RWPE2 (cell line): ENCODE data around the gene SCRG1.

ENCODE experiments used
- ATAC-seq: fragments of 200-7000 bp; cut with Tn5 transposase; 3 replicates; pipeline ENCODE4 v1.9.1; 2021; ENCODE audit warnings: low read depth
- DNase-seq: peaks from one replicate; pipeline ENCODE4 v3.0.0-alpha.2; 2020; ENCODE audit warnings: low spot score
- H3K27ac ChIP-seq: fragments of 450-650 bp; 2 replicates; pipeline ENCODE4 v1.5.1; 2017; ENCODE audit warnings: mild to moderate bottlenecking; ENCODE audit not compliant: poor library complexity, severe bottlenecking
- H3K27me3 ChIP-seq: fragments of 250-450 bp; sonication (Bioruptor Pico); 2 replicates; pipeline ENCODE4 v1.5.1; 2021; ENCODE audit warnings: mild to moderate bottlenecking, moderate library complexity; ENCODE audit not compliant: insufficient read depth, poor library complexity, severe bottlenecking
- H3K36me3 ChIP-seq: fragments of 250-450 bp; sonication (Bioruptor Pico); 2 replicates; pipeline ENCODE4 v1.5.1; 2020; ENCODE audit warnings: low read depth, mild to moderate bottlenecking, moderate library complexity
- H3K4me1 ChIP-seq: fragments of 250-450 bp; sonication (Bioruptor Pico); 2 replicates; pipeline ENCODE4 v1.5.1; 2021; ENCODE audit warnings: mild to moderate bottlenecking, moderate library complexity; ENCODE audit not compliant: insufficient read depth, poor library complexity, severe bottlenecking
- H3K4me3 ChIP-seq: fragments of 250-450 bp; sonication (Bioruptor Pico); 2 replicates; pipeline ENCODE4 v1.5.1; 2021; ENCODE audit warnings: mild to moderate bottlenecking, moderate library complexity; ENCODE audit not compliant: severe bottlenecking
- H3K9me3 ChIP-seq: fragments of 250-450 bp; sonication (Bioruptor Pico); 2 replicates; pipeline ENCODE4 v1.5.1; 2021; ENCODE audit warnings: mild to moderate bottlenecking, moderate library complexity; ENCODE audit not compliant: severe bottlenecking
- TF ChIP-seq, protein P1 (sequence below): fragments of 450-650 bp; IDR thresholded peaks from one replicate; pipeline ENCODE4 v1.5.1; 2017; ENCODE audit warnings: mild to moderate bottlenecking, moderate library complexity; ENCODE audit not compliant: poor library complexity, severe bottlenecking

Gene SCRG1

DNA sequence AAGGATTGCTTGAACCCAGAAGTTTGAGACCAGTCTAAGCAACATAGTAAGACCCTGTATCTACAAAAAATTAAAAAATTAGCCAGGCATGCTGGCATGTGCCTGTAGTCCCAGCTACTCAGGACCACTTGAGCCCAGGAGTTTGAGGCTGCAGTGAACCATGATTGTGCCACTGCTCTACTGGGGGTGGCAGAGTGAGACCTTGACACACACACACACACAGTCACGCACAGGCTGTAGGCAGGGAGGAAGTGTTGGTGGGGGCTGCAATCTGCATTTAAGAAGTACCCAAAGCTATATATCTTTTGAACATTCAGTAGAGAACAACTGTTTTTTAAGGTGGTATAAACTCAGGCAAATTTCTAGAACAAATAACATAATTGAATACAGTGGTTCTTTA, 7.2 kb downstream of the SCRG1 start:
- H3K36me3 ChIP-seq = no peaks in the 10 kb centered on the region

DNA sequence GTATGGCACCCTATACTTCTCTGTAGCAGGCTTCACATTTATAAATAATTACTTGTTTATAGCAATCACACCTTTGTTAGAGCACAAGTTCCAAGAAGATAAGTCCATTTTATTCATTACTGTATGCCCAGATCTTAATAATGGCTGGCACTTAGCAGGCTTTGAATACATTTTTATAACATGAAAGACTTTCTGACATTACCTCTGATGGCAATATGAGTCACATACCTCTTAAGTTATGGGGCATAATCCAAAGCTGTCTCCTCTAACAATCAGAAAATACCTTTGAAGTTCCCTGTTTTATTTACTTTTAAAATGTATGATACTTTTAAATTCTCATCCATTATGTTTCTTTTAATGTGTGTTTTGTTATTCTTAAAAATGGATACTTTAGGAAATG, 12.2 kb downstream of the SCRG1 start:
- ATAC-seq (no peak), DNase-seq (no peak)
- Histone ChIP-seq H3K27ac (no peak overlapping the region), H3K4me3 (no peak overlapping the region), H3K27me3 (no peaks in the 10 kb centered on the region), H3K4me1 (no peaks in the 10 kb centered on the region), H3K9me3 (no peaks in the 10 kb centered on the region), H3K36me3 (no peaks in the 10 kb centered on the region)
- TF ChIP-seq, protein P1, sequence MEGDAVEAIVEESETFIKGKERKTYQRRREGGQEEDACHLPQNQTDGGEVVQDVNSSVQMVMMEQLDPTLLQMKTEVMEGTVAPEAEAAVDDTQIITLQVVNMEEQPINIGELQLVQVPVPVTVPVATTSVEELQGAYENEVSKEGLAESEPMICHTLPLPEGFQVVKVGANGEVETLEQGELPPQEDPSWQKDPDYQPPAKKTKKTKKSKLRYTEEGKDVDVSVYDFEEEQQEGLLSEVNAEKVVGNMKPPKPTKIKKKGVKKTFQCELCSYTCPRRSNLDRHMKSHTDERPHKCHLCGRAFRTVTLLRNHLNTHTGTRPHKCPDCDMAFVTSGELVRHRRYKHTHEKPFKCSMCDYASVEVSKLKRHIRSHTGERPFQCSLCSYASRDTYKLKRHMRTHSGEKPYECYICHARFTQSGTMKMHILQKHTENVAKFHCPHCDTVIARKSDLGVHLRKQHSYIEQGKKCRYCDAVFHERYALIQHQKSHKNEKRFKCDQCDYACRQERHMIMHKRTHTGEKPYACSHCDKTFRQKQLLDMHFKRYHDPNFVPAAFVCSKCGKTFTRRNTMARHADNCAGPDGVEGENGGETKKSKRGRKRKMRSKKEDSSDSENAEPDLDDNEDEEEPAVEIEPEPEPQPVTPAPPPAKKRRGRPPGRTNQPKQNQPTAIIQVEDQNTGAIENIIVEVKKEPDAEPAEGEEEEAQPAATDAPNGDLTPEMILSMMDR = no peak

More for the DNA sequence above, 7.2 kb downstream of the SCRG1 start:
- TF ChIP-seq, protein P1 = no peak
- no peaks in the 10 kb centered on the region for H3K4me1 ChIP-seq
- no peak overlapping the region for H3K4me3 ChIP-seq
- no peaks in the 10 kb centered on the region for H3K9me3 ChIP-seq
- H3K27ac ChIP-seq = no peak overlapping the region
- DNase-seq (no peak), ATAC-seq (no peak)
- no peaks in the 10 kb centered on the region for H3K27me3 ChIP-seq

DNA sequence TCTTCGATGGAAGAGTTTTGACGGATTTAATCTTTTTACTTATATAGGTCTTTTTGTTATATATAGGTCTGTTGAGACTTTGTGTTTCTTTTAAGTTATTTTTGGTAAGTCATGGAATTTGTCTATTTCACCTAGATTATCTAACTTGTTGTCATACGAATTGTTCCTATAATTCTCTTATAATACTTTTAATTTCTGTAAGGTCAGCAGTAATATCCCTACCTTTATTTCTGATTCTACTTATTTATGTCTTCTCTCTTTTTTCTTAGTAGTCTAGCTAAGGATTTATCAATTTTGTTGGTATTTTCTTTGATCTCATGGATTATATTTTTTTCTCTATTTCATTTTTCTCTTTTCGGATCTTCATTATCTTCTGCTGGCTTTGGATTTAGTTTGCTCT, 16.6 kb downstream of the SCRG1 start:
- ATAC-seq = no peak
- TF ChIP-seq, protein P1 = no peak

DNA sequence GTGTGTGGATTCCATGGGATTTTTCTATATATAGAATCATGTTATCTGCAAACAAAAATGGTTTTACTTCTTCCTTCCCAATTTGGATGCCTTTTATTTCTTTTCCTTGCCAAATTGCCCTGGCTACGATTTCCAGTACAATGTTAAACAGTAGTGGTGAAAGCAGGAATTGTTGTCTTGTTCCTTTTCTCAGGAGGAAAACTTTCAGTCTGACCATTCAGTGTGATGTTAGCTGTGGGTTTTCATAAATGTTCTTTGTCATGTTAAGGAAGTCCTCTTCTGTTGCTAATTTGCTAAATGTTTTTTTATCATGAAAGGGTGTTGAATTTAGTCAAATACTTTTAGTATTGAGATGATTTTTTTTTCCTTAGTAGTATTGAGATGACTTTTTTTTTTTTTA, 17.3 kb downstream of the SCRG1 start:
- Histone ChIP-seq H3K4me3 (no peak overlapping the region), H3K27me3 (no peaks in the 10 kb centered on the region), H3K36me3 (peaks cover 15% of the 10 kb centered on the region), H3K4me1 (no peaks in the 10 kb centered on the region), H3K9me3 (no peaks in the 10 kb centered on the region), H3K27ac (no peak overlapping the region)
- no peak for DNase-seq
- no peak for ATAC-seq
- TF ChIP-seq, protein P1 = no peak

More for the DNA sequence above, 16.6 kb downstream of the SCRG1 start:
- H3K36me3 ChIP-seq = peaks cover 9% of the 10 kb centered on the region
- H3K27ac ChIP-seq = no peak overlapping the region
- H3K4me3 ChIP-seq = no peak overlapping the region
- no peak for DNase-seq
- no peaks in the 10 kb centered on the region for H3K9me3 ChIP-seq
- H3K27me3 ChIP-seq = no peaks in the 10 kb centered on the region
- no peaks in the 10 kb centered on the region for H3K4me1 ChIP-seq

DNA sequence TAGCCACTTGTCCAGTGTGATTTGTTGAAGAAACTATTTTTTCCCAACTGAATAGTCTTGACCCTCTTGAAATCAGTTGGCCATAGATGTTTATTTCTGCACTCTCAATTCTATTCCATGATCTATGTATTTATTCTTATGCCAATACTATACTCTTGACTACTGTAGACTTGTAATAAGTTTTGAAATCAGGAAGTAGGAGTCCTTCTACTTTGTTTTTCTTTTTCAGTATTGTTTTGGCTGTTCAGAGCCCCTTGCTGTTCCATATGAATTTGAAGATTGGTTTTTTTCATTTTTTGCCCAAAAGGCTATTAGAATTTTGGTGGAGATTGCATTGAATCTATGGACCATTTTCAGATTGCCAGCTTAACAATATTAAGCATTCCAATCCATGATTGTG, 17.9 kb downstream of the SCRG1 start:
- Histone ChIP-seq H3K4me1 (no peaks in the 10 kb centered on the region), H3K27ac (no peak overlapping the region), H3K4me3 (no peak overlapping the region), H3K36me3 (peaks cover 19% of the 10 kb centered on the region), H3K27me3 (no peaks in the 10 kb centered on the region), H3K9me3 (no peaks in the 10 kb centered on the region)
- no peak for DNase-seq
- ATAC-seq = no peak
- TF ChIP-seq, protein P1 = no peak
